Myocyte (in vitro differentiated cells): ENCODE results near the gene ATP1A1. TPM values are rescaled to one million over a fixed set of nuclear protein-coding genes. Genes with fewer than 3 reads are reported as not detected.

Experiments used
- DNase-seq: peaks from one replicate; pipeline ENCODE4 v3.0.0-alpha.2; 2012; ENCODE audit warnings: low read depth
- total RNA-seq: library from RNA; depleted of rRNA; stranded (reverse); fragments of >200 nt; gene quantifications from 2 replicates; pipeline ENCODE4 v1.2.3, GENCODE V29; 2014

ATP1A1 gene
- total RNA-seq, 1 donor from 2014 or later, result 302 TPM

- no peak for DNase-seq
Measured at GRCh38 chr1:116412480-116412798, 39.4 kb downstream of the ATP1A1 start.

- no peak for DNase-seq
Measured at GRCh38 chr1:116412898-116413297, 39.9 kb downstream of the ATP1A1 start.

GRCh38 chr1:116413414-116413813 is 40.4 kb downstream of the ATP1A1 start:
- DNase-seq, result peak; percentile 48

- DNase-seq, result no peak
Measured at GRCh38 chr1:116414364-116414763, 41.3 kb downstream of the ATP1A1 start.

GRCh38 chr1:116415200-116415698 is 42.2 kb downstream of the ATP1A1 start:
- DNase-seq, result no peak

- DNase-seq, result no peak
Measured at GRCh38 chr1:116415699-116416533, 42.9 kb downstream of the ATP1A1 start.

- DNase-seq, result no peak
Measured at GRCh38 chr1:116416854-116417513, 43.9 kb downstream of the ATP1A1 start.

- DNase-seq, result no peak
Measured at GRCh38 chr1:116417678-116418077, 44.6 kb downstream of the ATP1A1 start.

- peak; percentile 84 for DNase-seq
Measured at GRCh38 chr1:116418091-116418830, 45.2 kb downstream of the ATP1A1 start.

- peak; percentile 26 for DNase-seq
Measured at GRCh38 chr1:116420417-116421200, 47.6 kb downstream of the ATP1A1 start.

- no peak for DNase-seq
Measured at GRCh38 chr1:116424438-116424837, 51.4 kb downstream of the ATP1A1 start.

GRCh38 chr1:116424863-116425262 is 51.8 kb downstream of the ATP1A1 start:
- DNase-seq, result no peak

GRCh38 chr1:116425987-116426386 is 52.9 kb downstream of the ATP1A1 start:
- DNase-seq, result no peak

- DNase-seq, result peak; percentile 84
Measured at GRCh38 chr1:116426401-116426800, 53.4 kb downstream of the ATP1A1 start.

GRCh38 chr1:116428576-116428975 is 55.5 kb downstream of the ATP1A1 start:
- DNase-seq, result no peak

- no peak for DNase-seq
Measured at GRCh38 chr1:116429821-116430374, 56.9 kb downstream of the ATP1A1 start.

- DNase-seq, result no peak
Measured at GRCh38 chr1:116431870-116432500, 58.9 kb downstream of the ATP1A1 start.

GRCh38 chr1:116432655-116433265 is 59.7 kb downstream of the ATP1A1 start:
- no peak for DNase-seq
